HCT116 (cell line): Measurements from ENCODE around the gene DNMT3A. TPM values are rescaled to one million over a fixed set of nuclear protein-coding genes. Genes with fewer than 3 reads are reported as not detected.

Experiments used
- ATAC-seq: fragments of 200-7000 bp; cut with Tn5 transposase; 2 replicates; pipeline ENCODE4 v1.9.1; 2020; ENCODE audit warnings: mild to moderate bottlenecking, moderate library complexity
- BruUV-seq: library from RNA; stranded (reverse); fragments of 400-500 nt; replicated peaks from 2 replicates; lab custom pipeline; 2021; lab: Mats Ljungman, UMichigan
- CTCF ChIA-PET: fragments of 300-600 bp; sonication (Branson Sonifier 250); formaldehyde crosslinking; loops from one replicate; lab custom pipeline; 2021; ENCODE audit warnings: antibody characterized with exemption; lab: Charles Lee
- POLR2A ChIA-PET: fragments of 300-600, 350-600 bp; sonication (Branson Sonifier 250); formaldehyde crosslinking; loops from one replicate; lab custom pipeline; 2021; ENCODE audit warnings: antibody characterized with exemption; lab: Charles Lee
- RAD21 ChIA-PET, 2 experiments: fragments of 300-600 bp; sonication (Branson Sonifier 250); formaldehyde crosslinking; loops; one replicate each; lab custom pipeline; 2023; ENCODE audit warnings: low total read pairs in 2 of 2; ENCODE audit not compliant: uncharacterized antibody in 2 of 2, unreplicated experiment in 2 of 2, low non-redundant PET in 1 of 2; lab: Charles Lee
- DNase-seq: peaks from one replicate; pipeline ENCODE4 v3.0.0-alpha.2; 2010; ENCODE audit warnings: low read depth, low spot score
- H2AFZ ChIP-seq: fragments of 200-600 bp; shearing (Covaris generic), sonication (generic); 2 replicates; pipeline ENCODE4 v1.6.1; 2017; ENCODE audit warnings: low read depth, mixed run types, mixed read lengths, antibody characterized with exemption, low read length; ENCODE audit not compliant: poor library complexity, severe bottlenecking
- H3K27ac ChIP-seq: 2 replicates; pipeline ENCODE4 v1.5.1; 2012; ENCODE audit warnings: low read depth, low read length
- H3K27me3 ChIP-seq: fragments of 200-600 bp; sonication (generic); 2 replicates; pipeline ENCODE4 v1.6.1; 2016; ENCODE audit warnings: mixed run types, low read length, mixed read lengths; ENCODE audit not compliant: insufficient read depth
- H3K36me3 ChIP-seq, 2 experiments: fragments of 200-500 bp in 1 of 2; fragments of 200-600 bp in 1 of 2; sonication (Bioruptor generic) in 1 of 2; sonication (generic) in 1 of 2; 2 replicates each; pipeline versions ENCODE4 v1.5.1 to v1.6.1; 2014 to 2016; ENCODE audit warnings: low read length in 2 of 2, inconsistent platforms in 1 of 2, mixed read lengths in 1 of 2, mixed run types in 1 of 2; ENCODE audit not compliant: insufficient read depth in 2 of 2, control insufficient read depth in 1 of 2
- H3K4me1 ChIP-seq, 2 experiments: fragments of 200-600 bp in 1 of 2; sonication (generic) in 1 of 2; 2 replicates each; pipeline versions ENCODE4 v1.5.1 to v1.6.1; 2012 to 2017; ENCODE audit warnings: low read length in 2 of 2, inconsistent platforms in 1 of 2, mild to moderate bottlenecking in 1 of 2, mixed read lengths in 1 of 2, mixed run types in 1 of 2, moderate library complexity in 1 of 2; ENCODE audit not compliant: insufficient read depth in 2 of 2, control insufficient read depth in 1 of 2
- H3K4me2 ChIP-seq: fragments of 200-600 bp; sonication (generic); 2 replicates; pipeline ENCODE4 v1.6.1; 2017; ENCODE audit warnings: mixed run types, low read length, mixed read lengths
- H3K4me3 ChIP-seq, 2 experiments: fragments of 200-600 bp in 1 of 2; sonication (generic) in 1 of 2; replicated peaks in 1 of 2; 2 replicates each; pipeline ENCODE4 v1.5.1; 2011 to 2016; ENCODE audit warnings: low read length in 2 of 2, control low read depth in 1 of 2, low read depth in 1 of 2, mild to moderate bottlenecking in 1 of 2, mixed read lengths in 1 of 2, mixed run types in 1 of 2
- H3K79me2 ChIP-seq: fragments of 200-600 bp; sonication (generic); 2 replicates; pipeline ENCODE4 v1.6.1; 2017; ENCODE audit warnings: mild to moderate bottlenecking, mixed run types, low read length, moderate library complexity, mixed read lengths; ENCODE audit not compliant: insufficient read depth
- H3K9ac ChIP-seq: fragments of 200-600 bp; sonication (generic); 2 replicates; pipeline ENCODE4 v1.6.1; 2016; ENCODE audit warnings: low read length, mixed read lengths
- H3K9me2 ChIP-seq: fragments of 200-600 bp; sonication (generic), shearing (Covaris generic); 2 replicates; pipeline ENCODE4 v1.6.1; 2017; ENCODE audit warnings: mixed run types, mild to moderate bottlenecking, moderate library complexity; ENCODE audit not compliant: insufficient read depth
- H3K9me3 ChIP-seq, 2 experiments: fragments of 200-500 bp in 1 of 2; fragments of 200-600 bp in 1 of 2; sonication (Bioruptor generic) in 1 of 2; sonication (generic) in 1 of 2; 2 replicates each; pipeline ENCODE4 v1.6.1; 2014 to 2017; ENCODE audit warnings: low read length in 2 of 2, mixed read lengths in 2 of 2, inconsistent platforms in 1 of 2, low read depth in 1 of 2, mild to moderate bottlenecking in 1 of 2, mixed run types in 1 of 2, moderate library complexity in 1 of 2; ENCODE audit not compliant: control insufficient read depth in 1 of 2, insufficient read depth in 1 of 2
- H4K20me1 ChIP-seq: fragments of 200-600 bp; sonication (generic), shearing (Covaris generic); 2 replicates; pipeline ENCODE4 v1.6.1; 2017; ENCODE audit warnings: mixed run types, mild to moderate bottlenecking, moderate library complexity; ENCODE audit not compliant: insufficient read depth
- ATF3 ChIP-seq: IDR thresholded peaks from 2 replicates; pipeline ENCODE4 v1.6.1; 2012
- CBX3 ChIP-seq: IDR thresholded peaks from 2 replicates; pipeline ENCODE4 v1.6.1; 2012; ENCODE audit warnings: low read depth
- CEBPB ChIP-seq: IDR thresholded peaks from 2 replicates; pipeline ENCODE4 v1.6.1; 2012; ENCODE audit warnings: low read depth
- CTCF ChIP-seq, 3 experiments: fragments of 200-600 bp in 1 of 3; sonication (generic) in 1 of 3; IDR thresholded peaks in 2 of 3; conservative IDR thresholded peaks in 1 of 3; 2 replicates each; pipeline ENCODE4 v1.5.1; 2012 to 2017; ENCODE audit warnings: low read depth in 2 of 3, low read length in 2 of 3, antibody characterized with exemption in 1 of 3, borderline replicate concordance in 1 of 3, control low read depth in 1 of 3, mild to moderate bottlenecking in 1 of 3, mixed read lengths in 1 of 3, mixed run types in 1 of 3, moderate library complexity in 1 of 3; ENCODE audit not compliant: insufficient read depth in 1 of 3
- EGR1 ChIP-seq: IDR thresholded peaks from 2 replicates; pipeline ENCODE4 v1.6.1; 2012; ENCODE audit warnings: low read depth
- EZH2phosphoT487 ChIP-seq: fragments of 200-600 bp; IDR thresholded peaks from 2 replicates; pipeline ENCODE4 v1.6.1; 2018; ENCODE audit warnings: antibody characterized with exemption, borderline replicate concordance
- FOSL1 ChIP-seq: IDR thresholded peaks from 2 replicates; pipeline ENCODE4 v1.6.1; 2012; ENCODE audit warnings: low read depth
- JUND ChIP-seq: IDR thresholded peaks from 2 replicates; pipeline ENCODE4 v1.6.1; 2012
- MAX ChIP-seq: IDR thresholded peaks from 2 replicates; pipeline ENCODE4 v1.6.1; 2012
- POLR2A ChIP-seq: IDR thresholded peaks from 2 replicates; pipeline ENCODE4 v1.7.0; 2011; ENCODE audit warnings: borderline replicate concordance; ENCODE audit not compliant: insufficient read depth, insufficient read length; ENCODE audit errors: extremely low read depth
- POLR2AphosphoS5 ChIP-seq: IDR thresholded peaks from 2 replicates; pipeline ENCODE4 v1.6.1; 2011; ENCODE audit warnings: mild to moderate bottlenecking, low read depth, low read length, moderate library complexity
- RAD21 ChIP-seq: IDR thresholded peaks from 2 replicates; pipeline ENCODE4 v1.6.1; 2012; ENCODE audit warnings: low read depth, mild to moderate bottlenecking
- SP1 ChIP-seq: IDR thresholded peaks from 2 replicates; pipeline ENCODE4 v1.6.1; 2012; ENCODE audit warnings: low read depth
- TCF7L2 ChIP-seq: IDR thresholded peaks from 2 replicates; pipeline ENCODE4 v1.7.0; 2011; ENCODE audit warnings: borderline replicate concordance, inconsistent platforms; ENCODE audit not compliant: insufficient read depth, insufficient read length; ENCODE audit errors: extremely low read depth
- YY1 ChIP-seq: IDR thresholded peaks from 2 replicates; pipeline ENCODE4 v1.6.1; 2011; ENCODE audit warnings: low read length, low read depth, moderate library complexity, mild to moderate bottlenecking; ENCODE audit not compliant: insufficient replicate concordance; ENCODE audit errors: extremely low read depth
- intact Hi-C: fragments of 100-400 bp; cut with micrococcal nuclease; formaldehyde crosslinking; loops from 2 replicates; pipeline ENCODE4 v1.10.0; 2022
- total RNA-seq: library from RNA; stranded (reverse); gene quantifications from one replicate; pipeline ENCODE4 v1.2.1, GENCODE V29; 2021; ENCODE audit not compliant: unreplicated experiment

DNMT3A gene
- total RNA-seq, 1 experiment from 2014 or later, result 14.3 TPM

- no peaks in the 10 kb centered on the region for H4K20me1 ChIP-seq
- H3K4me2 ChIP-seq, result no peak overlapping the region
- no peak for DNase-seq
- H3K36me3 ChIP-seq, result no peaks in the 10 kb centered on the region
- 0 out of 4 replicates have a peak, but pooled peaks cover 0 to 4% of the 10 kb centered on the region in 2 experiments for H3K4me1 ChIP-seq
- BruUV-seq, result no TSS peak
- H3K27me3 ChIP-seq, result no peaks in the 10 kb centered on the region
- no peak overlapping the region for H3K27ac ChIP-seq
- CTCF ChIA-PET, result no interaction called here
- TF ChIP-seq TCF7L2 (no peak), RAD21 (no peak), EZH2phosphoT487 (no peak), POLR2AphosphoS5 (no peak), EGR1 (no peak), JUND (no peak), MAX (no peak), SP1 (no peak), YY1 (no peak), ATF3 (no peak), POLR2A (no peak), CBX3 (no peak), FOSL1 (no peak), CEBPB (no peak), CTCF (IDR thresholded peaks at IDR 0.05 in 2 of 3, conservative IDR thresholded peaks at IDR 0.05 in 1 of 3; ENCODE audit: borderline replicate concordance in 1 of 3, insufficient read depth in 1 of 3, low read depth in 2 of 3, low read length in 2 of 3) (no peak)
- TF ChIP-seq, all 23 proteins: peak for 0
- Histone ChIP-seq H3K9ac (no peak overlapping the region), H3K9me2 (no peaks in the 10 kb centered on the region), H3K9me3 (no peaks in the 10 kb centered on the region), H3K4me3 (no peak overlapping the region), H3K79me2 (no peaks in the 10 kb centered on the region), H2AFZ (no peak overlapping the region)
- intact Hi-C loops, result no loop called here
- no peak for ATAC-seq
- ChIA-PET RAD21 (no interaction called here), POLR2A (no interaction called here)
Measured at GRCh38 chr2:25204190-25204838, 137.4 kb downstream of the DNMT3A start.
